Pancreas (tissue), 10 donors: ENCODE results near the gene PAPSS2. TPM values are rescaled to one million over a fixed set of nuclear protein-coding genes. Genes with fewer than 3 reads are reported as not detected.

Experiments
- ATAC-seq, 4 donors: fragments of 200-7000 bp; cut with Tn5 transposase; one replicate each; pipeline versions ENCODE4 v1.8.0 to v1.9.1; 2020; ENCODE audit warnings: mild to moderate bottlenecking in 4 of 4, moderate library complexity in 4 of 4
- DNase-seq, 6 donors: peaks; one replicate each; pipeline ENCODE4 v3.0.0-alpha.2; 2020
- FAIRE-seq: peaks from 2 replicates; lab custom pipeline; 2012; peaks lifted over from hg19 to GRCh38; lab: Jason Lieb, UNC
- H3K27ac ChIP-seq, 4 donors: fragments of 200-600 bp; sonication (generic); 1 replicate in 3 of 4; 2 replicates in 1 of 4; pipeline versions ENCODE4 v1.5.0 to v1.8.0; 2020
- H3K27me3 ChIP-seq, 4 donors: fragments of 200-600 bp; one replicate each; pipeline ENCODE4 v1.8.0; 2021
- H3K36me3 ChIP-seq, 3 donors: fragments of 200-600 bp; sonication (generic) in 1 of 3; one replicate each; pipeline versions ENCODE4 v1.5.0 to v1.8.0; 2020 to 2021
- H3K4me1 ChIP-seq, 3 donors: fragments of 200-600 bp; one replicate each; pipeline ENCODE4 v1.8.0; 2021
- H3K4me3 ChIP-seq, 4 donors: fragments of 200-600 bp; sonication (generic) in 2 of 4; one replicate each; pipeline versions ENCODE4 v1.5.0 to v1.8.0; 2020 to 2021
- H3K9me3 ChIP-seq, 4 donors: fragments of 200-600 bp; one replicate each; pipeline ENCODE4 v1.8.0; 2021
- CTCF ChIP-seq, 4 donors: fragments of 200-600 bp; sonication (generic) in 3 of 4; IDR thresholded peaks; one replicate each; pipeline versions ENCODE4 v1.5.0 to v1.8.0; 2021; ENCODE audit warnings: antibody characterized with exemption in 4 of 4
- WGBS, 2 donors: extraction: QIAGEN DNeasy Blood & Tissue Kit; methylation state at CpG; one replicate each; pipeline ENCODE4 v1.1.7; 2013; 5-methylcytosine and 5-hydroxymethylcytosine counted together
- intact Hi-C, 3 donors: fragments of 100-400 bp; cut with DNase I; formaldehyde crosslinking; loops; one replicate each; pipeline versions ENCODE4 v1.11.1 to v1.14.2; 2022
- polyA plus RNA-seq, 2 donors: library from polyadenylated mRNA; stranded (reverse); fragments of 200-250 nt; gene quantifications; one replicate each; pipeline ENCODE4 v1.2.3, GENCODE V29; 2013
- total RNA-seq, 6 donors: library from RNA; stranded (reverse); fragmentation: NEBNext Ultra II Directional in 4 of 6; extraction: Animal tissue kit (Norgen Biotek cat#: 25700) in 4 of 6; gene quantifications; one replicate each; pipeline versions ENCODE4 v1.2.1 to v1.2.4, GENCODE V29; 2021 to 2023
- donor health status: healthy with polysubstance abuse.
- donor health status: DM: no; HTN: no; CAD: no; lungs with moderate emphysema.
- donor health status: DM: no; HTN: no; CAD: no.
- donor health status: control.
- donor health status: control.
- donor health status: Bipolar disorder and iron deficiency.
- donor health status: DM: yes; HTN: yes; CAD: no.
- donor health status: DM: no; HTN: no; CAD: no.
- donor health status: DM: no; HTN: no; CAD: no.
- donor health status: DM: yes; HTN: yes; CAD: no.

PAPSS2 gene
- total and polyA plus RNA-seq, 8 donors, result 10.0 to 54.7 (median 39.9) TPM

GRCh38 chr10:87760195-87760905 is 100.7 kb downstream of the PAPSS2 start:
- TF ChIP-seq CTCF (IDR thresholded peaks at IDR 0.05), result no peak
- DNase-seq (no peak), FAIRE-seq (no peak), ATAC-seq (peak in 1 of 4 donors; percentile 12)
- Histone ChIP-seq H3K36me3 (peaks cover 0 to 3% (median 0%) of the 10 kb centered on the region in 3 donors), H3K27me3 (no peaks in the 10 kb centered on the region), H3K4me3 (no peak overlapping the region), H3K27ac (no peak overlapping the region), H3K4me1 (peaks cover 0 to 6% (median 0%) of the 10 kb centered on the region in 3 donors), H3K9me3 (no peaks in the 10 kb centered on the region)
- 85 to 90% methylated on average over 6 of the region's 6 CpGs for WGBS, 2 donors
- intact Hi-C loops, result no loop called here

GRCh38 chr10:87761153-87761552 is 101.5 kb downstream of the PAPSS2 start:
- intact Hi-C loops, result no loop called here
- DNase-seq (no peak), ATAC-seq (no peak), FAIRE-seq (no peak)
- Histone ChIP-seq H3K4me3 (no peak overlapping the region), H3K4me1 (peaks cover 0 to 6% (median 0%) of the 10 kb centered on the region in 3 donors), H3K27ac (no peak overlapping the region), H3K9me3 (no peaks in the 10 kb centered on the region), H3K27me3 (no peaks in the 10 kb centered on the region), H3K36me3 (no peaks in the 10 kb centered on the region)
- WGBS, 2 donors, result 93 to 94% methylated on average over 4 of the region's 4 CpGs
- TF ChIP-seq CTCF (IDR thresholded peaks at IDR 0.05), result no peak

GRCh38 chr10:87761892-87762291 is 102.2 kb downstream of the PAPSS2 start:
- no peak for FAIRE-seq

GRCh38 chr10:87763086-87763861 is 103.6 kb downstream of the PAPSS2 start:
- TF ChIP-seq CTCF (IDR thresholded peaks at IDR 0.05), result no peak
- FAIRE-seq, result no peak
- H3K27ac ChIP-seq, result no peak overlapping the region
- no peaks in the 10 kb centered on the region for H3K36me3 ChIP-seq
- no peak for DNase-seq
- no peak for ATAC-seq
- no peak overlapping the region for H3K4me3 ChIP-seq
- 83 to 85% methylated on average over 5 of the region's 5 CpGs for WGBS, 2 donors
- intact Hi-C loops, result no loop called here
- H3K9me3 ChIP-seq, result no peaks in the 10 kb centered on the region
- H3K27me3 ChIP-seq, result no peaks in the 10 kb centered on the region
- H3K4me1 ChIP-seq, result peaks cover 0 to 6% (median 0%) of the 10 kb centered on the region in 3 donors

More at GRCh38 chr10:87761892-87762291, 102.2 kb downstream of the PAPSS2 start:
- intact Hi-C loops, result no loop called here
- Histone ChIP-seq H3K27me3 (no peaks in the 10 kb centered on the region), H3K9me3 (no peaks in the 10 kb centered on the region), H3K4me1 (peaks cover 0 to 6% (median 0%) of the 10 kb centered on the region in 3 donors), H3K36me3 (no peaks in the 10 kb centered on the region), H3K27ac (no peak overlapping the region), H3K4me3 (no peak overlapping the region)
- ATAC-seq, result peak; percentile 30 to 72 (median 56)
- WGBS, 2 donors, result 71 to 82% methylated on average over 2 of the region's 2 CpGs
- no peak for TF ChIP-seq CTCF (IDR thresholded peaks at IDR 0.05)
- no peak for DNase-seq
